ENCODE results near the gene C1orf50.

Gene C1orf50

DNA sequence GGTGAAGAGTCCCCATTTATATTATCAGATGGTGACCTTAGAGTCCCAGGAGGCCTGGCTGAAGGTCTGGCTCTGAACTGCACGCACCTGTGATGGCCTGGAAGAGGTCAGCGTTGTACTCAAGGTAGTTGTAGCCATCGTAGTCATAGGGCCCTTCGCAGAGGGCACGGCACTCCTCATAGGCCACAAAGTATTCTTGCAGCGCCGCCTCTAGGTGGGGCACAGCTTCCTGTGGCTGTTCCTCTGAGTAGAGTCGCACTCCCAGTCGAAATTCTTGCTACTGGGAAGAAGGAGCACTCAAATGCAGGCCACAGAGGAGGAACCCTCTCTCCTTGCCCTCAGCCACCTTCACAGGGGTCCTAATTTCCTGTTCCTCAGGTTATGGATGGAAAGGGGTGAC is 7.9 kb upstream of the C1orf50 start:
- Histone ChIP-seq H3K4me1 (ENCODE audit: control insufficient read depth, insufficient read depth, low read length) (no peaks in the 10 kb centered on the region), H3K27me3 (ENCODE audit: control insufficient read depth in 1 of 2, insufficient read depth in 2 of 2, low read length in 2 of 2) (no peaks in the 10 kb centered on the region), H3K9ac (ENCODE audit: low read length in 2 of 2) (no peak overlapping the region), H3K27ac (ENCODE audit: low read length) (no peak overlapping the region), H3K36me3 (ENCODE audit: control insufficient read depth in 2 of 2, insufficient read depth in 2 of 2, low read length in 2 of 2) (peaks cover 44 to 49% of the 10 kb centered on the region in 2 donors), H3K4me3 (ENCODE audit: low read length in 2 of 2) (no peak overlapping the region), H3K9me3 (ENCODE audit: control insufficient read depth in 2 of 2, low read length in 2 of 2) (no peaks in the 10 kb centered on the region)

DNA sequence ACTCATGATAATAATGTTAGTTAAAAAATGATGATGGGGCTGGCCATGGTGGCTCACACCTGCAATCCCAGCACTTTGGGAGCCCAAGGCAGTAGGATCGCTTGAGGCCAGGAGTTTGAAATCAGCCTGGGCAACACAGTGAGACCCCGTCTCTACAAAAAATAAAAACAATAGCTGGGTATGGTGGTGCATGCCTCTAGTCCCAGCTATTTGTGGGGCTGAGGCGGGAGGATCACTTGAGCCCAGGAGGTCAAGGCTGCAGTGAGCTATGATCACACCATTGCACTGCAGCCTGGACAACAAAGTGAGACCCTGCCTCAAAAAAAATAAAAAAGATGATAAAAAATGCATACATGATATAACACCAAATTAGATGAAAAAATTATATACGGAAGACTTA is 5.5 kb upstream of the C1orf50 start:
- H3K4me1 ChIP-seq (ENCODE audit: control insufficient read depth, insufficient read depth, low read length) = peaks cover 18% of the 10 kb centered on the region
- no peak overlapping the region for H3K27ac ChIP-seq (ENCODE audit: low read length)
- H3K4me3 ChIP-seq (ENCODE audit: low read length in 2 of 2) = no peak overlapping the region
- no peaks in the 10 kb centered on the region for H3K27me3 ChIP-seq (ENCODE audit: control insufficient read depth in 1 of 2, insufficient read depth in 2 of 2, low read length in 2 of 2)
- H3K9ac ChIP-seq (ENCODE audit: low read length in 2 of 2) = no peak overlapping the region
- H3K9me3 ChIP-seq (ENCODE audit: control insufficient read depth in 2 of 2, low read length in 2 of 2) = no peaks in the 10 kb centered on the region
- peaks cover 20 to 25% of the 10 kb centered on the region in 2 donors for H3K36me3 ChIP-seq (ENCODE audit: control insufficient read depth in 2 of 2, insufficient read depth in 2 of 2, low read length in 2 of 2)

DNA sequence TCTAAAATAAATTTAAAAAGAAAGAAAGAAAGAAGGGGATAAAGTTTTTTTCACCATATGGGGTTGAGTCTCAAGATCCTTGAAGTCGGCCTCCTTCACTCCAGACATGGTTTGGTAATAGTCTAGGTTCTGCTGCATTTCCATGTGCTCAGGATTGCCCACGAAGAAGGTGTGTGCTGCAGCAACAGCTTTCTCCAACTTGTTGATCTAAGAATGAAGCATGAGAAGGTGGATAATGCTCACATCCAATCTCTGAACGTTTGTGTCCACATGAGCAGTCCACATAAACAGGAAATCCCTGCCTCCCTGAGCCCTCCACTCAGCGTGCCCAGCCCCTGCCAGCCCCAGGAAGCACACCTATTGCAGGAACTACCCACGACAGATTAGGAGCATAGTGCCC is 4.8 kb upstream of the C1orf50 start:
- Histone ChIP-seq H3K9me3 (ENCODE audit: control insufficient read depth in 2 of 2, low read length in 2 of 2) (no peaks in the 10 kb centered on the region), H3K36me3 (ENCODE audit: control insufficient read depth in 2 of 2, insufficient read depth in 2 of 2, low read length in 2 of 2) (peaks cover 19 to 23% of the 10 kb centered on the region in 2 donors), H3K27me3 (ENCODE audit: control insufficient read depth in 1 of 2, insufficient read depth in 2 of 2, low read length in 2 of 2) (no peaks in the 10 kb centered on the region), H3K4me1 (ENCODE audit: control insufficient read depth, insufficient read depth, low read length) (peaks cover 18% of the 10 kb centered on the region), H3K9ac (ENCODE audit: low read length in 2 of 2) (no peak overlapping the region), H3K4me3 (ENCODE audit: low read length in 2 of 2) (no peak overlapping the region), H3K27ac (ENCODE audit: low read length) (no peak overlapping the region)

DNA sequence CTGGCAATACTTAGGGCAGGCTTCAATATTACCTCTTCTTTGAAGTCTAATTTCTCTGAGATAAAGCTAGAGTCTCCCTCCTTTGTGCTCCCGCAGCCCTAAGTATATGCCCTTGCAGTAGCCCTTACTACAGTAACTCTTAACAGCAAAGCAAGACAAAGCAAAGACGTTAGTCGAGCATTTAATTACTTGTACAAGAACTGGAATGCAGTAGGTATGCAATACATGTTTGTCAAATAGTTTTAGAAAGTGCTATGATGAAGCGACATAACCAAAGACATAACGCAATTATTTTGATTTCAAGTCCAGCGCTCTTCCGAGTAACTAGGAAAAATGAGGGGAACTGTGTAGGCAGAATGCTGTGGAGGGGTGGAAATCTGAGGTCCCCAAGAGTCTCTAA is 1.8 kb upstream of the C1orf50 start:
- peaks cover 18% of the 10 kb centered on the region for H3K4me1 ChIP-seq (ENCODE audit: control insufficient read depth, insufficient read depth, low read length)
- no peaks in the 10 kb centered on the region for H3K9me3 ChIP-seq (ENCODE audit: control insufficient read depth in 2 of 2, low read length in 2 of 2)
- peak overlapping the region; percentile 75 to 96 for H3K4me3 ChIP-seq (ENCODE audit: low read length in 2 of 2)
- peaks cover under 1 to 3% of the 10 kb centered on the region in 2 donors for H3K36me3 ChIP-seq (ENCODE audit: control insufficient read depth in 2 of 2, insufficient read depth in 2 of 2, low read length in 2 of 2)
- no peaks in the 10 kb centered on the region for H3K27me3 ChIP-seq (ENCODE audit: control insufficient read depth in 1 of 2, insufficient read depth in 2 of 2, low read length in 2 of 2)
- H3K9ac ChIP-seq (ENCODE audit: low read length in 2 of 2) = peak overlapping the region; percentile 80 to 84
- peak overlapping the region; percentile 76 for H3K27ac ChIP-seq (ENCODE audit: low read length)

DNA sequence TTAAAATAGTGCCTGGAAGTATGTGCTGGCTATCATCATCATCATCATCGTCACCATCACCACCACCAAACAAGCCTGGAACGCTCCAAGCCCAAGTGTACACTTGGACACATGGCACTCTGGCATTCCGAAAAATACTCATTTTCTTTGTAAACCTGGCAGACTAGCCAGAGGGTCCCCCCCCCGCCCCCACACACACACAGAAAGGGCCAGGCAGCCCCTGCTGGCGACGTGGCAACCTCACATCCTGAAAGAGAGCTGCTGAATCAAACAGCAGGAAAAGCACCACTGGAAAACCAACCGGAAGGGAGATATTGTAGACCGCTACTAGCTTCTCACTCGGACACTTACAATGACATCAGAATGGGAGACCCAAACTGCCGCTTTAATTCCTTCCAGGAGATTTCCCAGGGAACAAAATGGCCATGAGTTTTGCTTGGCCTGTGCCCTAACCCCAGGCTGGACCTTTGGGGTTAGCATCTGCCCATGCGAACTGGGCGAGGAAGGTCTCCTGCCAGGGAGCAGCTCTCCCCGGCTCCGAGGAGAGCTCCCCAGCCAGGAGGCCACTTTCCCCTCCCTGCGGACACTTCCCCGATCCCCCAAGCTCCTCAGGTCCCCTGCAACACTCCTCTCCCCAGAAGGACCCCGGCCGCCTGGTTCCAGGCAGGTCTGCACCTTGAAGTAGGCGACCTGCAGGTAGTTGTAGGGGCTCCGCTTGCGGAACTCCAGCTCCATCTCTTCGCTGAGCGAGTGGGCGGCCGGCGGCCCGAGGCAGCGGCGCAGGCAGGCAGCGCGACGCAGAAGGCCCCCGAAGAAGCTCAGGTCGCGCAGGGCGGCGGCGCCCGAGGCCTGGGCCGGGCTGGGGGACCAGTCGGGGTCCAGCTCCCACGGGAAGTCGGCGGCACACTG is 963 bp upstream of the C1orf50 start:
- Histone ChIP-seq H3K27me3 (ENCODE audit: control insufficient read depth in 1 of 2, insufficient read depth in 2 of 2, low read length in 2 of 2) (no peaks in the 10 kb centered on the region), H3K36me3 (ENCODE audit: control insufficient read depth in 2 of 2, insufficient read depth in 2 of 2, low read length in 2 of 2) (peaks cover 0 to 3% of the 10 kb centered on the region in 2 donors), H3K9me3 (ENCODE audit: control insufficient read depth in 2 of 2, low read length in 2 of 2) (no peaks in the 10 kb centered on the region), H3K4me1 (ENCODE audit: control insufficient read depth, insufficient read depth, low read length) (peaks cover 18% of the 10 kb centered on the region), H3K9ac (ENCODE audit: low read length in 2 of 2) (peak overlapping the region; percentile 80 to 84), H3K4me3 (ENCODE audit: low read length in 2 of 2) (peak overlapping the region; percentile 75 to 96), H3K27ac (ENCODE audit: low read length) (peak overlapping the region; percentile 76)

DNA sequence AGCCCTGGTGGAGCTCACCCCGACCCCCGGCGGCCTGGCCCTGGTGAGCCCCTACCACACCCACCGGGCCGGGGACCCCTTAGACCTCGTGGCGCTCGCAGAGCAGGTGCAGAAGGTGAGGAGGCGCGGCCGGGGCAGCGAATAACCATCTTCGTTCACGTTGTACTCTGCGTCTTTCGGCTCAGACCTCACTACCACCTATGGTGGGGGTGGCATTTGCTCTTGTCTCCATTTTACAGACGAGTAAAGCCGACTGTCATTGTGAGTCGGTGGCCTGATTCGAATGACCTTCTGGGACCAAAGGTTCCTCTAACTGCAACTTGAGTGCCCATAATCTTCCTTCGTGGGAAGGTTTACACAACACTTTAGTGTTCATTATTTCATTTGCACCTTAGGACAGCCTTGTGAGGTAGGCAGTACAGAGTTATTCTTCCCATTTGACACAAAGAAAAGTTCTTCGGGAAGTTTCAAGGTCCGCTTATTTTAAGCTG is 506 bp downstream of the C1orf50 start:
- Histone ChIP-seq H3K27ac (ENCODE audit: low read length) (peak overlapping the region; percentile 82), H3K36me3 (ENCODE audit: control insufficient read depth in 2 of 2, insufficient read depth in 2 of 2, low read length in 2 of 2) (no peaks in the 10 kb centered on the region), H3K9me3 (ENCODE audit: control insufficient read depth in 2 of 2, low read length in 2 of 2) (no peaks in the 10 kb centered on the region), H3K4me1 (ENCODE audit: control insufficient read depth, insufficient read depth, low read length) (peaks cover 18% of the 10 kb centered on the region), H3K4me3 (ENCODE audit: low read length in 2 of 2) (peak overlapping the region; percentile 81 to 96), H3K9ac (ENCODE audit: low read length in 2 of 2) (peak overlapping the region; percentile 80 to 89), H3K27me3 (ENCODE audit: control insufficient read depth in 1 of 2, insufficient read depth in 2 of 2, low read length in 2 of 2) (no peaks in the 10 kb centered on the region)

DNA sequence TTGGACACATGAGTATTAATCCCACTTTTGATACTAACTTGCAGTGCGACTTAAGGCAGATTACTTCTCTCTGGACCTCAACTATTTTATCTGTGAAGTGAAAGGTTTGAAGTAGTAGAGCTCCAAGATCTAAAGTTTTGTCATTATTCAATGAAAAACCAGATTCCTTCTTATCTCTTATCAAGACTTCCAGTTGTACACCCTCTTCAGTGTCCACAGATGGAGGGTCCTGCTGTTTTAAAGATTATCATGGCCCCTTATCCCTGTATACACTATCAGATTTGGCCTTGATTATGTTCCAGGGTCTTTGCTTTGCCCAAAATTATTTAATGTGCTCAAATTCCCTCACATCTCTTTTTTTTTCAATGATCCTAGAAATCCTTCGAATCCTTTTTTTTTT is 1.1 kb downstream of the C1orf50 start:
- H3K4me1 ChIP-seq (ENCODE audit: control insufficient read depth, insufficient read depth, low read length) = peaks cover 18% of the 10 kb centered on the region
- no peak overlapping the region for H3K27ac ChIP-seq (ENCODE audit: low read length)
- H3K27me3 ChIP-seq (ENCODE audit: control insufficient read depth in 1 of 2, insufficient read depth in 2 of 2, low read length in 2 of 2) = no peaks in the 10 kb centered on the region
- peak overlapping the region; percentile 80 to 89 for H3K9ac ChIP-seq (ENCODE audit: low read length in 2 of 2)
- peak overlapping the region; percentile 81 to 96 for H3K4me3 ChIP-seq (ENCODE audit: low read length in 2 of 2)
- H3K9me3 ChIP-seq (ENCODE audit: control insufficient read depth in 2 of 2, low read length in 2 of 2) = no peaks in the 10 kb centered on the region
- no peaks in the 10 kb centered on the region for H3K36me3 ChIP-seq (ENCODE audit: control insufficient read depth in 2 of 2, insufficient read depth in 2 of 2, low read length in 2 of 2)

DNA sequence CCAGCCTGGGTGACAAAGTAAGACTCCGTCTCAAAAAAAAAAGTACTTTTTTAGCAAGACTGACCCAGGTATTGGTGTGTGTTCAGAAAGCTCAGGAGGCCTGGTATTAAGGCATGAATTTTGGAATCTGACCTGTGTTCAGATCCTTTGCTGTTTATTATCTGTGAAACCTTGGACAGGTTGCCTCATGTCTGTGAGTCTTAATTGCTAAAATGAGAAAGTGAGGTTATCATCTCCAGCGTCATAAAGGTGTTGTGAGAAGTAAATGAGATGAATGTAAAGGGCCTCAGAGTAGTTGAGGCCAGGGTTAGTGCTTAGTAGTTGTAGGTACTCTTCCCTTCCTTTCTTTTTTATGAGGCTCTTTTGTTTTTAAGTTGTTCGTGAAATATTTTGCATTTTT is 2.8 kb downstream of the C1orf50 start:
- H3K9me3 ChIP-seq (ENCODE audit: control insufficient read depth in 2 of 2, low read length in 2 of 2) = no peaks in the 10 kb centered on the region
- no peaks in the 10 kb centered on the region for H3K27me3 ChIP-seq (ENCODE audit: control insufficient read depth in 1 of 2, insufficient read depth in 2 of 2, low read length in 2 of 2)
- H3K9ac ChIP-seq (ENCODE audit: low read length in 2 of 2) = no peak overlapping the region
- H3K4me1 ChIP-seq (ENCODE audit: control insufficient read depth, insufficient read depth, low read length) = peaks cover 13% of the 10 kb centered on the region
- H3K27ac ChIP-seq (ENCODE audit: low read length) = no peak overlapping the region
- H3K4me3 ChIP-seq (ENCODE audit: low read length in 2 of 2) = no peak overlapping the region
- peaks cover 2 to 9% of the 10 kb centered on the region in 2 donors for H3K36me3 ChIP-seq (ENCODE audit: control insufficient read depth in 2 of 2, insufficient read depth in 2 of 2, low read length in 2 of 2)

DNA sequence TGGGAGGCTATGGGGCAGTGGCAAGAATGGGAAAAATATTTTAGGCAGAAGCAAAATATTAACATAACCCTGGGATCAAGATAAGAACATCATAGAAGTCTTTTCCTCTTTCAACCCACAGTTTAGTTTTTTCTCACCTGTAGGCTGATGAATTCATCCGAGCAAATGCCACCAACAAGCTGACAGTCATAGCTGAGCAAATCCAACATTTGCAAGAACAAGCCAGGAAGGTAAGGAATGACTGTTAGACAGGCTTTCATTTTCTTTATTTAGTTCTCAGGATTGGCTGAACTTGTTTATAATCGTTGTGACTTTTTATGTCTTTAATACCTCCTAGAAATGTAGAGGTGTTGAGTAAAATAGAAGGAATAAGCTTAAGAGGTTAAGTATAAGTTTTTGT is 6.4 kb downstream of the C1orf50 start:
- Histone ChIP-seq H3K36me3 (ENCODE audit: control insufficient read depth in 2 of 2, insufficient read depth in 2 of 2, low read length in 2 of 2) (peaks cover 28 to 30% of the 10 kb centered on the region in 2 donors), H3K4me1 (ENCODE audit: control insufficient read depth, insufficient read depth, low read length) (no peaks in the 10 kb centered on the region), H3K27me3 (ENCODE audit: control insufficient read depth in 1 of 2, insufficient read depth in 2 of 2, low read length in 2 of 2) (no peaks in the 10 kb centered on the region), H3K9ac (ENCODE audit: low read length in 2 of 2) (no peak overlapping the region), H3K27ac (ENCODE audit: low read length) (no peak overlapping the region), H3K9me3 (ENCODE audit: control insufficient read depth in 2 of 2, low read length in 2 of 2) (no peaks in the 10 kb centered on the region), H3K4me3 (ENCODE audit: low read length in 2 of 2) (no peak overlapping the region)

DNA sequence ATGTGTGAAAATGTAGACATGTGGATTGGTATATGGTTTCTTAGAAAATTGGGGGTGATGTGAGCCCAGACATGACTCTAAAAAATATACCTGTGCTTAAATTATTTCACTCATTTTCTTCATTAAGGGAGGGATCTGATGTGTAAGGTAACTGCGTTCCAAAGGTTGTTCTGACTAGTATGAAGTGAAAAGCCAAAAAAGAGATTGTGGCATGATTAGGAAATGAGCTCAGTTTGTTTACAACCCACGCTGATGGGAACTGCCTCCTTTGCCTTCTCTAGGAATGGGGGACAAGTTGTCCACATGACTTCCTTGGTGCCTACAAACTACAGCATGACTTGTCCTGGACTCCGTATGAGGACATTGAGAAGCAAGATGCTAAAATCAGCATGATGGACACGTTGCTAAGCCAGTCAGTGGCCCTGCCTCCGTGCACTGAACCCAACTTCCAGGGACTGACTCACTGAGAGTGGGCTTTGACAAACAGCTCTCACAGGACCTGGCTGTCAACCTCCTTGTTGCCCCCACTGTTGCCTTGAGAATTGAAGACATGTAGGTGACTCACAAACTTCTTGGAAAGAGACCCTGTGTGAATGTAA is 8.0 kb downstream of the C1orf50 start:
- no peaks in the 10 kb centered on the region for H3K4me1 ChIP-seq (ENCODE audit: control insufficient read depth, insufficient read depth, low read length)
- peaks cover 30 to 31% of the 10 kb centered on the region in 2 donors for H3K36me3 ChIP-seq (ENCODE audit: control insufficient read depth in 2 of 2, insufficient read depth in 2 of 2, low read length in 2 of 2)
- no peaks in the 10 kb centered on the region for H3K27me3 ChIP-seq (ENCODE audit: control insufficient read depth in 1 of 2, insufficient read depth in 2 of 2, low read length in 2 of 2)
- H3K9me3 ChIP-seq (ENCODE audit: control insufficient read depth in 2 of 2, low read length in 2 of 2) = no peaks in the 10 kb centered on the region
- no peak overlapping the region for H3K4me3 ChIP-seq (ENCODE audit: low read length in 2 of 2)
- no peak overlapping the region for H3K9ac ChIP-seq (ENCODE audit: low read length in 2 of 2)
- H3K27ac ChIP-seq (ENCODE audit: low read length) = no peak overlapping the region

DNA sequence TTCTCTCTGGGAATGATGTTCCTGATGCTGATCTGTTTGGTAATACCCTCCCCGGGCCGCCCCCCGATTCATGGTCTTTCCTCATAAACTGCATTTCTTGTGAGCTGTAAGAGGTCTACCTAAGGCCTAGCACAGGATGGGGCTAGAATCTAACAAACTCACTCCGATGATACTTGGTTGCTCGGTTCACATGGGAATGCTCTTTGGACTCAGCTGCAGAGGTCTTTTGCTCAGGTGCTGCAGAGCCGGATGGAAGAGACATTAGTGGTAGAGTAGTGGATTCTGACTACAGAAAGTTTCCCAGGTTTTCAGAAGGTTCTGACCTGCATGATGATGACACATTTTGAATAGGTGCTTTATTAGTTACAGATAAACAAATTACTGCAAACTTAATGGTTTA is 9.5 kb downstream of the C1orf50 start:
- Histone ChIP-seq H3K9me3 (ENCODE audit: control insufficient read depth in 2 of 2, low read length in 2 of 2) (no peaks in the 10 kb centered on the region), H3K9ac (ENCODE audit: low read length in 2 of 2) (no peak overlapping the region), H3K27ac (ENCODE audit: low read length) (no peak overlapping the region), H3K4me1 (ENCODE audit: control insufficient read depth, insufficient read depth, low read length) (no peaks in the 10 kb centered on the region), H3K36me3 (ENCODE audit: control insufficient read depth in 2 of 2, insufficient read depth in 2 of 2, low read length in 2 of 2) (peaks cover 33 to 39% of the 10 kb centered on the region in 2 donors), H3K27me3 (ENCODE audit: control insufficient read depth in 1 of 2, insufficient read depth in 2 of 2, low read length in 2 of 2) (no peaks in the 10 kb centered on the region), H3K4me3 (ENCODE audit: low read length in 2 of 2) (no peak overlapping the region)
